ENCODE measurements around the gene CUTC.

DNA sequence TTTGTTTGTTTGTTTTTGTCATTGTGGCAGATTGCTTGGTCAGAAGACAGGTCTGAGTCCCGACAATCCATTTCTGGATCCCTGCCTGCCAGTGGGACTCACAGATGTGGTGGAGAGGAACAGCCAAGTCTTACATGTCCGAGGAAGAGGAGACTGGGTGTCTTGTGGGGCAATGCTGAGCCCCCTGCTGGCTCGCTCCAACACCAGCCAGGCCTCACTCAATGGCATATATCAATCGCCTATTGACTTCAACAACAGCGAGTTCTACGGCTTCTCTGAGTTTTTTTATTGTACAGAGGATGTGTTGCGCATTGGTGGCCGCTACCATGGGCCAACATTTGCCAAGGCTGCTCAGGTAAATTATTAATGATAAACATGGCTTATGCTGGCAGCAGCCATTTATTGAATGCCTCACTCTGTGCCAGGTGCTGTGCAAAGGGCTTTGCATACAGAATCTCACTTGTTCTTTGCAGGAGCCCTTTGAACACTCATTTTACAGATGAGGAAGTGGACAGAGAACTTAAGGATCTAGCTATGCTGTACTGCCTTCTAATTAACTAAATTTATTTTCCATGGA, 33.4 kb upstream of the CUTC start:
- TF ChIP-seq EZH2 (IDR thresholded peaks at IDR 0.05; ENCODE audit: borderline replicate concordance), result no peak
- TF ChIP-seq, protein P1, sequence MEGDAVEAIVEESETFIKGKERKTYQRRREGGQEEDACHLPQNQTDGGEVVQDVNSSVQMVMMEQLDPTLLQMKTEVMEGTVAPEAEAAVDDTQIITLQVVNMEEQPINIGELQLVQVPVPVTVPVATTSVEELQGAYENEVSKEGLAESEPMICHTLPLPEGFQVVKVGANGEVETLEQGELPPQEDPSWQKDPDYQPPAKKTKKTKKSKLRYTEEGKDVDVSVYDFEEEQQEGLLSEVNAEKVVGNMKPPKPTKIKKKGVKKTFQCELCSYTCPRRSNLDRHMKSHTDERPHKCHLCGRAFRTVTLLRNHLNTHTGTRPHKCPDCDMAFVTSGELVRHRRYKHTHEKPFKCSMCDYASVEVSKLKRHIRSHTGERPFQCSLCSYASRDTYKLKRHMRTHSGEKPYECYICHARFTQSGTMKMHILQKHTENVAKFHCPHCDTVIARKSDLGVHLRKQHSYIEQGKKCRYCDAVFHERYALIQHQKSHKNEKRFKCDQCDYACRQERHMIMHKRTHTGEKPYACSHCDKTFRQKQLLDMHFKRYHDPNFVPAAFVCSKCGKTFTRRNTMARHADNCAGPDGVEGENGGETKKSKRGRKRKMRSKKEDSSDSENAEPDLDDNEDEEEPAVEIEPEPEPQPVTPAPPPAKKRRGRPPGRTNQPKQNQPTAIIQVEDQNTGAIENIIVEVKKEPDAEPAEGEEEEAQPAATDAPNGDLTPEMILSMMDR (IDR thresholded peaks at IDR 0.05; ENCODE audit: poor library complexity), result peak; percentile 5
- TF ChIP-seq EZH2phosphoT487 (IDR thresholded peaks at IDR 0.05; ENCODE audit: low read depth, severe bottlenecking, unreplicated experiment), result no peak
